GM18519 (cell line): Measurements from ENCODE around the gene KRTAP12-2.
"Not testable (repeated sequence)": the region's sequence is repeated elsewhere in the genome, so short reads cannot be mapped to it uniquely, and the experiment has no call there.

Experiments used
- ATAC-seq: cut with Tn5 transposase; IDR thresholded peaks from one replicate; pipeline ENCODE4 v1.9.1; 2021; ENCODE audit warnings: mild to moderate bottlenecking, moderate library complexity; ENCODE audit not compliant: unreplicated experiment, low FRiP score

Gene KRTAP12-2

GRCh38 chr21:44702973-44703730 is 36.4 kb upstream of the KRTAP12-2 start:
- ATAC-seq = no peak

- ATAC-seq = no peak
Observed at GRCh38 chr21:44702111-44702972, 35.6 kb upstream of the KRTAP12-2 start.

GRCh38 chr21:44701541-44701940 is 34.8 kb upstream of the KRTAP12-2 start:
- ATAC-seq = no peak

GRCh38 chr21:44701023-44701400 is 34.3 kb upstream of the KRTAP12-2 start:
- ATAC-seq = no peak

GRCh38 chr21:44700101-44701022 is 33.6 kb upstream of the KRTAP12-2 start:
- no peak for ATAC-seq

DNA sequence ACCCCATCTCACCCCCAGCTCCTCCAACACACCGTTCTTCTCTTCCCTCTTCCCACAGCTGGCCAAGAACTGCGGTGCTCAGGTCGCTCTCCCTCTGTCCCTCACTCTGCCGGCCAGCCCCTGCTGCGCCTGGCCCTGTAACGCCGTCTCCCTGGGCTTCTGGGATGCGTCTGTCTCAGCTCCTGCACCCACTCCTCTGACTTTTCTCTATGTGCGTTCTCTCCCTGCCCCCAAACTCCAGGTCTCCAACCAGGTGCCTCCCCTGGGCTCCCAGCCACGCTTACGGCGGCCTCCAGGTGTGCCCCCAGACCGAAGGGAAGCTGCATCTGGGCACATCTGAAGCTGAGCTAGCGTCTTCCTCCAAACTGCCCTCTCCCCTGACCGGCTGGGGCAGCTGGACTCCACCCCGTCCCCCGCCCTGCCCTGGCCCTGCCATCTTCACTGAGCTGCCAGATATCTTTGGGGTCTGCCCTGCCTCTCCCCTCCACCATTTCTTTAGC is 32.8 kb upstream of the KRTAP12-2 start:
- no peak for ATAC-seq

GRCh38 chr21:44697811-44698734 is 31.3 kb upstream of the KRTAP12-2 start:
- ATAC-seq = no peak

- ATAC-seq = not testable (repeated sequence)
Observed at GRCh38 chr21:44697172-44697810, 30.6 kb upstream of the KRTAP12-2 start, which contains the start of gene KRTAP10-12. Gene KRTAP10-12, plus strand, starts transcription at chr21:44697172. Its CDS starts 30 bp downstream, at chr21:44697202.

- no peak for ATAC-seq
Observed at GRCh38 chr21:44696572-44696971, 29.8 kb upstream of the KRTAP12-2 start.

- no peak for ATAC-seq
Observed at GRCh38 chr21:44695641-44696040, 28.9 kb upstream of the KRTAP12-2 start.

DNA sequence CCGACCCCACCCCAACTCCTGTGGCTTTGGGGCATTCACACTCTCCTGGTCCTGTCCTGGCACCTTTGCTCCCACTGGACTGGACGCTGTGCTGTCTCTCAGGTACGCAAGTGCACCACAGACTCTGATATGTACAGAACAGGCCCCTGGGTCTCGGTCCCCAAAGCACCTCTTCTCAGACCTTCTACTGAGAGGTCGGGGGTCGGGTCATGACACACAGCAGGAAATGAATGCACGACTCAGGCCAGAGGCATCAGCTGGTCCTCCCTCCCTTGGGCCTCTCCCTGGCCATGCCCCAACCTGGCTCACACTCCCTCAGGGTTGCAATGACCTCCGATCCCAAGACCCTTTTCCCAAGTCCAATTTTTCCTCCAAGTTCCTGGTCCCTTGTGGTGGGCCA is 28.5 kb upstream of the KRTAP12-2 start:
- no peak for ATAC-seq

DNA sequence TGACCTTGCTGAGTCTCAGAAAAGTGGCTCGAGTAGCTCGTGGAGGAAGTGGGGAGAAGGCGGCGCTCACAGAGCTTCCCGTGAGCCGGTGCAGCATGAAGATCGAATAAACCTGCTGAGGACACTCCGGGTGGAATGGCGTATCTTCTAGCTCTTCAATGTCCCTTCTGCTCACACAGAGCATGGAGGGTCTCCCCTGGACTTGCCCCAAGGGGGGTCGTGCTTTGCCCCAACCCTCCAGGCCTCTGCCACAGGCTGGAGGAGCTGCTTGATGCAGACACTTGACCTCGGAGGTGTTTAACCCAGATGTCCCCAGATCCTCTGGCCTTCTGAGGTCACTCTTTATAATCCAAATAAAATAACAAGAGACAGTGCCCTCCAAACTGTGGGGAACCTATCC is 28.0 kb upstream of the KRTAP12-2 start:
- no peak for ATAC-seq

DNA sequence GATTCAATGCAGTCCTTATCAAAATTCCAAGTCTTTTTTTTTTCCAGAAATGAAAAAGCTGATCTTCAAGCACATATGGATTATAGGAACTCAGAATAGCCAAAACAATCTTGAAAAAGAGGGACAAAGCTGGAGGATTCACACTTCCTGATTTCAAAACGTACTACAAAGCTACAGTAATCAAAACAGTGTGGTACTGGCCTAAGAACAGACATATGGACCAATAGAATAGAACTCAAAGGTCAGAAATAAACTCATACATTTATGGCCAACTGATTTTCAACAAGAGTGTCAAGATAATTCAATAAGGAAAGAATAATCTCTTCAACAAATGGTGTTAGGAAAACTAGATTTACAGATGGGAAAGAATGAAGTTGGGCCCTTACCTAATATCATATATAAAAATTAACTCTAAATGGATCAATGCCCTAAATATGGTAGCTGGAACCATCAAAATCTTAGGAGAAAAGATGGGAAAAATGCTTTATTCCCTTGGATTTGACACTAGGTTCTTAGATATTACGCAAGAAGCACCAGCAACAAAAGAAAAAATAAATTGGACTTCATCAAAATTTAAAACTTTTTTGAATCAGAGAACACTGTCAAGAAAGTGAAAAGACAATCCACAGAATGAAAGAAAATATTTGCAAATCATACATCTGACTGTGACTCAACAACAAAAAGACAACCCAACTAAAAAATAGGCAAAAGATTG is 26.2 kb upstream of the KRTAP12-2 start:
- ATAC-seq = no peak

- ATAC-seq = no peak
Observed at GRCh38 chr21:44691686-44692085, 25.0 kb upstream of the KRTAP12-2 start.

GRCh38 chr21:44689740-44690139 is 23.0 kb upstream of the KRTAP12-2 start:
- not testable (repeated sequence) for ATAC-seq

DNA sequence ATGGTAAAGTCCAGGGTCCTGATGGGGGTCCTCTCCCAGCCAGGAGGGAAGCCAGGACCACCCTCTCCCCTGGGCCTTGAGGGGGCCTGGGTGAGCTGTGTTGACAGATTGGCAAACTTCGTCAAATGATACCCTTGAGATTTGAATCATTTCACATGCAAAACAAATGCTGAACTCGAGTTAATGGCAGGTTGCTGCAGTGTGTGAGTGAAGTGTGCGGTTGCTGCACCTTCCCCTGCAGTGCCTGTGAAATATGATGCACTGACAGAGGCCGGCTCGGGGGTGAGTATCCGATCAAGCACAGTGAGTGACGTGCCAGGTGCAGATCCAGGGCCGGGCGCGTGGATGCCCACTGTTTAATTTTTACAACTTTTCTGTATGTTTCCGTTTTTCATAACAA is 20.9 kb upstream of the KRTAP12-2 start:
- no peak for ATAC-seq

GRCh38 chr21:44686843-44687561 is 20.3 kb upstream of the KRTAP12-2 start:
- ATAC-seq = no peak
